ENCODE results near the gene TTLL9.

TTLL9 gene

DNA sequence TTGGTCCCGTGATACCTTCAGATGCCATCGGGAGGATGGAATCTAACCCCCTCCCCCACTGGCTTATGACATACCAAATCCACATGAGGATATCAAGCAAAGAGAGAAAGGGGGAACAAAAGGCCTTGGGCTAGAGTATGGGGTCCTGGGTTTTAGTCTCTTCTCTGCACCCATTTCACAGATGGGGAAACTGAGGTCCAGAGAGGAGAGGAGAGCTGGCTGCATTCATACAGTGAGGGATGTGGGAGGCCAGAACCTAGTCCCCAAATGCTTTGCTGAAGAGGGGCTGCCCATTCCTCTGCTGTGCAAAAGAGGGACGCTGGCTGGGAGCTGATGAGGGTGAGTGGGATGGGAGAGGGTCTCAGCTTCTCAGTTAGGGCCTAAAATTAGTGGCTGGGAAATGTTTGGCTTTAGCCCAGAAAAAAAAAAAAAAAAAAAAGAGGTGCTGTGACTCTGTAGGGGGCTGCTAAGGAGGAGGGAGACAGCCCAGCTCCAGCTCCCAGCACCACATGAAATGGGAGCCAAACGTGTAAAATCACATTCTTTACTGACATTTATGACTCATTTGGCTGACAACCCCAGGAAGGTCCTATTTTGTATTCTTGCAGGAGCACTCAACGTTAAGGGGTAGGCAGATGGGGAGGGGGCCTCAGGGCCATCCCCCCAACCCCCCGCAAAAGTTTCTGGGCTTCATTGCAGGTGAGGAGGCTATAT is 109.4 kb downstream of the TTLL9 start:
- Histone ChIP-seq H3K27me3 (replicated peaks; ENCODE audit: control insufficient read depth, insufficient read depth, low read length) (no peaks in the 10 kb centered on the region; the same call in 1 of the 2 replicates), H3K36me3 (ENCODE audit: control insufficient read depth, insufficient read depth, low read length) (no peaks in the 10 kb centered on the region), H3K4me3 (replicated peaks; ENCODE audit: low read depth, low read length) (no peak overlapping the region)
- DNase-seq (ENCODE audit: extremely low read depth, insufficient read length): no peak
- TF ChIP-seq, protein P1, sequence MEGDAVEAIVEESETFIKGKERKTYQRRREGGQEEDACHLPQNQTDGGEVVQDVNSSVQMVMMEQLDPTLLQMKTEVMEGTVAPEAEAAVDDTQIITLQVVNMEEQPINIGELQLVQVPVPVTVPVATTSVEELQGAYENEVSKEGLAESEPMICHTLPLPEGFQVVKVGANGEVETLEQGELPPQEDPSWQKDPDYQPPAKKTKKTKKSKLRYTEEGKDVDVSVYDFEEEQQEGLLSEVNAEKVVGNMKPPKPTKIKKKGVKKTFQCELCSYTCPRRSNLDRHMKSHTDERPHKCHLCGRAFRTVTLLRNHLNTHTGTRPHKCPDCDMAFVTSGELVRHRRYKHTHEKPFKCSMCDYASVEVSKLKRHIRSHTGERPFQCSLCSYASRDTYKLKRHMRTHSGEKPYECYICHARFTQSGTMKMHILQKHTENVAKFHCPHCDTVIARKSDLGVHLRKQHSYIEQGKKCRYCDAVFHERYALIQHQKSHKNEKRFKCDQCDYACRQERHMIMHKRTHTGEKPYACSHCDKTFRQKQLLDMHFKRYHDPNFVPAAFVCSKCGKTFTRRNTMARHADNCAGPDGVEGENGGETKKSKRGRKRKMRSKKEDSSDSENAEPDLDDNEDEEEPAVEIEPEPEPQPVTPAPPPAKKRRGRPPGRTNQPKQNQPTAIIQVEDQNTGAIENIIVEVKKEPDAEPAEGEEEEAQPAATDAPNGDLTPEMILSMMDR (IDR thresholded peaks at IDR 0.05; ENCODE audit: insufficient read depth, low read length, poor library complexity, severe bottlenecking): no peak

DNA sequence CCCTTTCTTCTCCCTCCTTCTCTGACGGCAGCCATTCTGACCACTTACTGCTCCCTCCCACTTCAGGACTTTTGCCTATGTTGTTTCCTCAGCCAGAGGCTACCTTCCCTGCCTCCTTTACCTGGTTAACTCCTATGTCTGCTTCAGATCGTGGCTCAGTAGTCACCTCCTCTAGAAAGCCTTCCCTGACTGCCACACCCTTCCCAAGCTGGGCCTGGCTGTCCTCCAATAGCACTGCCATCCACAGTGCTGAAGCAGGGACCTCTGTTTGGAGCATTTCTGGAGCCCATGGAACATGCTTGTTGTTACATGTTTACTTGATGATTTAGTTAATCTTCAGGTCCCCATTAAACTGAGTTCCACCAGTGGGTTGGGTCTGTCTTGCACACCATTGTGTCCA is 111.3 kb downstream of the TTLL9 start:
- H3K27me3 ChIP-seq (replicated peaks; ENCODE audit: control insufficient read depth, insufficient read depth, low read length): no peaks in the 10 kb centered on the region
- TF ChIP-seq, protein P1 (IDR thresholded peaks at IDR 0.05; ENCODE audit: insufficient read depth, low read length, poor library complexity, severe bottlenecking): no peak
- DNase-seq (ENCODE audit: extremely low read depth, insufficient read length): no peak
- H3K4me3 ChIP-seq (replicated peaks; ENCODE audit: low read depth, low read length): no peak overlapping the region
- H3K36me3 ChIP-seq (ENCODE audit: control insufficient read depth, insufficient read depth, low read length): no peaks in the 10 kb centered on the region

GRCh38 chr20:31984981-31985471 is 114.6 kb downstream of the TTLL9 start:
- DNase-seq (ENCODE audit: extremely low read depth, insufficient read length): no peak
- Histone ChIP-seq H3K36me3 (ENCODE audit: control insufficient read depth, insufficient read depth, low read length) (no peaks in the 10 kb centered on the region), H3K27me3 (replicated peaks; ENCODE audit: control insufficient read depth, insufficient read depth, low read length) (no peaks in the 10 kb centered on the region), H3K4me3 (replicated peaks; ENCODE audit: low read depth, low read length) (no peak overlapping the region)
- TF ChIP-seq, protein P1 (IDR thresholded peaks at IDR 0.05; ENCODE audit: insufficient read depth, low read length, poor library complexity, severe bottlenecking): no peak

DNA sequence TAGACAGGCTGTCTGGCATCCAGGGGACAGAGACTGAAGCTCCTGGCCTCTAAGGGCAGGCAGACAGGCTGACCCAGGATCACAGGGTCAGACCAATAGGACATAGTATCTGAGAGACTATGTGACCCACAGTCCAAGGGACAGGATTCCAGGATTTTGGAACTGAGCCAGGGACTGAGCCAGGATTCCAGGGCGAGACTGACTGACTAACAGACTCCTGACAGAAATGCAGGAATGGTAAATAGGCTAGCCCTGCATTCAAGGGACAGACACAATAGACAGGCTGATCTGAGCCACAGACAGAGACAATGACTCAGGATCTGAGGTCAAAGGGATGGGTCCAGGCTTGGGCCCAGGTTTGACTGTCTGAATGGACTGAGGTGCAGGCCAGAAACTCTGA is 117.3 kb downstream of the TTLL9 start:
- no peaks in the 10 kb centered on the region for H3K27me3 ChIP-seq (replicated peaks; ENCODE audit: control insufficient read depth, insufficient read depth, low read length)
- TF ChIP-seq, protein P1 (IDR thresholded peaks at IDR 0.05; ENCODE audit: insufficient read depth, low read length, poor library complexity, severe bottlenecking): no peak
- DNase-seq (ENCODE audit: extremely low read depth, insufficient read length): no peak
- no peak overlapping the region for H3K4me3 ChIP-seq (replicated peaks; ENCODE audit: low read depth, low read length)
- no peaks in the 10 kb centered on the region for H3K36me3 ChIP-seq (ENCODE audit: control insufficient read depth, insufficient read depth, low read length)

DNA sequence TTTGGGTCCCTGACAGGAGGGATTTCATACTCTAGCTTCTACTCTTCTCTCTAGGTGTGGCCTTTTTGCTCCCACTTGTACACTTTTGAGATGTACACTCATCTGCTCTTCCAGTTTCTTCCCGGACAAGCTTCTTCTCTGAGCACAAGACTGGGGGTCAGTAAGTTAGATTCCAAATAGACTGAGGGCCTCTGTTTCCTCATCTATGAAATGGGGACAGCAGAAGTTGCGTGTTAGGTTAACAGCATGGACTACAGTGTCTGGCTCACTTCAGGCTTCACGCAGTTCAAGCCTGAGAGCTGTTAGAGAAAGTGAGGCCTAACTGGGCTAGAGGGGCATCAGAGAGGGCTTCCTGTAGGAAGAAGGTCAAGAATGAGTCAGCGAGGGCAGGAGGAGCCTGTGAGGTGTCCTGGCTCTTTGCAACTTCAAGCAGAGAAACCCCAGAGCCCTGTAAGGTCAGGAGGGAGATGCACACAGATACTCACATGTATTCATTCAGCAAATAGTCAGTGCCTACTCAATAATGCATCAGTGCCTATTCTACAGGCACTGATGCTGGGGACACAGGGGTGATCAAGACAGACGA is 118.1 kb downstream of the TTLL9 start:
- no peaks in the 10 kb centered on the region for H3K36me3 ChIP-seq (ENCODE audit: control insufficient read depth, insufficient read depth, low read length)
- no peaks in the 10 kb centered on the region; the same call in 1 of the 2 replicates for H3K27me3 ChIP-seq (replicated peaks; ENCODE audit: control insufficient read depth, insufficient read depth, low read length)
- TF ChIP-seq, protein P1 (IDR thresholded peaks at IDR 0.05; ENCODE audit: insufficient read depth, low read length, poor library complexity, severe bottlenecking): no peak
- no peak for DNase-seq (ENCODE audit: extremely low read depth, insufficient read length)
- no peak overlapping the region for H3K4me3 ChIP-seq (replicated peaks; ENCODE audit: low read depth, low read length)
